Neutrophil (primary cell): Measurements from ENCODE around the gene ENO2.

Source experiments
- H3K27ac ChIP-seq: fragments of 200-600 bp; sonication (generic); 2 replicates; pipeline ENCODE4 v1.5.1; 2016; ENCODE audit warnings: mild to moderate bottlenecking, moderate library complexity
- H3K27me3 ChIP-seq: fragments of 200-600 bp; sonication (generic); 2 replicates; pipeline ENCODE4 v1.6.0; 2016; ENCODE audit warnings: mild to moderate bottlenecking
- H3K36me3 ChIP-seq: fragments of 200-600 bp; sonication (generic); 2 replicates; pipeline ENCODE4 v1.5.1; 2017
- H3K4me1 ChIP-seq, 2 experiments: fragments of 200-600 bp in 1 of 2; sonication (generic) in 1 of 2; 1 replicate in 1 of 2; 2 replicates in 1 of 2; pipeline versions ENCODE4 v1.5.1 to v1.6.1; 2013 to 2016; ENCODE audit warnings: low read depth in 1 of 2, low read length in 1 of 2, mild to moderate bottlenecking in 1 of 2, moderate library complexity in 1 of 2; ENCODE audit not compliant: control insufficient read depth in 1 of 2, insufficient read depth in 1 of 2
- H3K4me3 ChIP-seq, 2 experiments: fragments of 200-600 bp in 1 of 2; sonication (generic) in 1 of 2; 1 replicate in 1 of 2; 2 replicates in 1 of 2; pipeline ENCODE4 v1.5.1; 2013 to 2016; ENCODE audit warnings: low read depth in 1 of 2, low read length in 1 of 2, mild to moderate bottlenecking in 1 of 2, moderate library complexity in 1 of 2
- H3K9me3 ChIP-seq: fragments of 200-600 bp; sonication (generic); 2 replicates; pipeline ENCODE4 v1.5.1; 2016
- CTCF ChIP-seq: fragments of 200-600 bp; sonication (generic); IDR thresholded peaks from 2 replicates; pipeline ENCODE4 v1.5.1; 2016; ENCODE audit warnings: antibody characterized with exemption

Gene ENO2

GRCh38 chr12:6943722-6944380 lies 29.5 kb downstream of the ENO2 start, which contains the start of the genes C12orf57 and RNU7-1:
Gene C12orf57, plus strand, starts transcription at chr12:6944022. Its CDS starts 100 bp downstream, at chr12:6944122.
Gene RNU7-1, plus strand, starts transcription at chr12:6943816.
- no peak for TF ChIP-seq CTCF
- Histone ChIP-seq H3K4me1 (peaks cover 56 to 59% of the 10 kb centered on the region in 2 experiments), H3K27me3 (no peaks in the 10 kb centered on the region), H3K36me3 (no peaks in the 10 kb centered on the region), H3K4me3 (peak within 1 kb of the TSS; percentile 56 to 68), H3K9me3 (no peaks in the 10 kb centered on the region), H3K27ac (peak within 1 kb of the TSS; percentile 93)

- peak overlapping the region; percentile 56 to 68 for H3K4me3 ChIP-seq
- H3K4me1 ChIP-seq, result peaks cover 63 to 67% of the 10 kb centered on the region in 2 experiments
- H3K36me3 ChIP-seq, result no peaks in the 10 kb centered on the region
- H3K9me3 ChIP-seq, result no peaks in the 10 kb centered on the region
- no peaks in the 10 kb centered on the region for H3K27me3 ChIP-seq
- peak overlapping the region; percentile 93 for H3K27ac ChIP-seq
- peak; percentile 97 for TF ChIP-seq CTCF
Measured at GRCh38 chr12:6944381-6945186, 30.2 kb downstream of the ENO2 start.

- Histone ChIP-seq H3K4me3 (peak overlapping the region; percentile 68 to 69), H3K27me3 (no peaks in the 10 kb centered on the region), H3K4me1 (peaks cover 72 to 75% of the 10 kb centered on the region in 2 experiments), H3K27ac (peak overlapping the region; percentile 93), H3K9me3 (no peaks in the 10 kb centered on the region), H3K36me3 (no peaks in the 10 kb centered on the region)
- TF ChIP-seq CTCF, result no peak
Measured at GRCh38 chr12:6945613-6946012, 31.2 kb downstream of the ENO2 start.

- peak; percentile 62 for TF ChIP-seq CTCF
- no peaks in the 10 kb centered on the region for H3K27me3 ChIP-seq
- peaks cover 78 to 81% of the 10 kb centered on the region in 2 experiments for H3K4me1 ChIP-seq
- H3K27ac ChIP-seq, result peak overlapping the region; percentile 93
- H3K36me3 ChIP-seq, result no peaks in the 10 kb centered on the region
- no peaks in the 10 kb centered on the region for H3K9me3 ChIP-seq
- peak overlapping the region; percentile 68 to 69 for H3K4me3 ChIP-seq
Measured at GRCh38 chr12:6946033-6946919, 31.9 kb downstream of the ENO2 start.

GRCh38 chr12:6946920-6947374 lies 32.6 kb downstream of the ENO2 start:
- no peaks in the 10 kb centered on the region for H3K27me3 ChIP-seq
- TF ChIP-seq CTCF, result no peak
- H3K9me3 ChIP-seq, result no peaks in the 10 kb centered on the region
- H3K36me3 ChIP-seq, result peaks cover 3% of the 10 kb centered on the region
- H3K4me1 ChIP-seq, result peaks cover 78 to 81% of the 10 kb centered on the region in 2 experiments
- peak overlapping the region; percentile 93 for H3K27ac ChIP-seq
- peak overlapping the region; percentile 68 to 69 for H3K4me3 ChIP-seq
